ENCODE data around the gene ZNF385B.

DNA sequence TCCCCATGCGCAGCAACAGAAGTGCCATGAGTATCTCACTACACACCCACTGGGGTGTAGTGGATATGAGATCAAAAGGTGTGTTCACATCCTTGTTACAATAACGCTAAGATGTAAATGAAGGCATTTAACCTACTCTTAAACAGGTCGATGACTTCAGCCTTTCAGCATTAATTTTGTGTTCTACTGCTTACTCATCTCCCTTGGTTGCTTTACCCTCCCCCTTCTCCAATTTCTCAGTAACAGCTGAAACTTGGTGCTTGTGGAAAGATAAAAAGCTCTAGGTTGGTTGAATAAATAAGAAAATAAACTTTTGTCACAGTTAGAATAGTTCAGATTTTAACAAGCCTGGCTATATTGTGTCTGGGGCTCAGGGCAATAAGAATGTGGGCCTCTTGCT, 449.3 kb downstream of the ZNF385B start:
- TF ChIP-seq, protein P1, sequence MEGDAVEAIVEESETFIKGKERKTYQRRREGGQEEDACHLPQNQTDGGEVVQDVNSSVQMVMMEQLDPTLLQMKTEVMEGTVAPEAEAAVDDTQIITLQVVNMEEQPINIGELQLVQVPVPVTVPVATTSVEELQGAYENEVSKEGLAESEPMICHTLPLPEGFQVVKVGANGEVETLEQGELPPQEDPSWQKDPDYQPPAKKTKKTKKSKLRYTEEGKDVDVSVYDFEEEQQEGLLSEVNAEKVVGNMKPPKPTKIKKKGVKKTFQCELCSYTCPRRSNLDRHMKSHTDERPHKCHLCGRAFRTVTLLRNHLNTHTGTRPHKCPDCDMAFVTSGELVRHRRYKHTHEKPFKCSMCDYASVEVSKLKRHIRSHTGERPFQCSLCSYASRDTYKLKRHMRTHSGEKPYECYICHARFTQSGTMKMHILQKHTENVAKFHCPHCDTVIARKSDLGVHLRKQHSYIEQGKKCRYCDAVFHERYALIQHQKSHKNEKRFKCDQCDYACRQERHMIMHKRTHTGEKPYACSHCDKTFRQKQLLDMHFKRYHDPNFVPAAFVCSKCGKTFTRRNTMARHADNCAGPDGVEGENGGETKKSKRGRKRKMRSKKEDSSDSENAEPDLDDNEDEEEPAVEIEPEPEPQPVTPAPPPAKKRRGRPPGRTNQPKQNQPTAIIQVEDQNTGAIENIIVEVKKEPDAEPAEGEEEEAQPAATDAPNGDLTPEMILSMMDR (IDR thresholded peaks at IDR 0.05) = no peak
- no peak for TF ChIP-seq POLR2A (IDR thresholded peaks at IDR 0.05)

Data from adrenal gland (tissue), 5 donors.